Suprapubic skin (tissue), 4 donors: ENCODE data around the gene ACOT4. TPM values are rescaled to one million over a fixed set of nuclear protein-coding genes. Genes with fewer than 3 reads are reported as not detected.
"Not testable (repeated sequence)": the region's sequence is repeated elsewhere in the genome, so short reads cannot be mapped to it uniquely, and the experiment has no call there.

Experiments used
- DNase-seq, 2 donors: peaks; one replicate each; pipeline ENCODE4 v3.0.0-alpha.2; 2019; ENCODE audit warnings: low spot score in 2 of 2
- H3K27ac ChIP-seq: fragments of 200-600 bp; sonication (generic); one replicate; pipeline ENCODE4 v1.5.1; 2019
- H3K27me3 ChIP-seq: fragments of 200-600 bp; sonication (generic); one replicate; pipeline ENCODE4 v1.5.1; 2019
- H3K36me3 ChIP-seq: fragments of 200-600 bp; sonication (generic); one replicate; pipeline ENCODE4 v1.5.1; 2019
- H3K4me1 ChIP-seq: fragments of 200-600 bp; sonication (generic); one replicate; pipeline ENCODE4 v1.5.1; 2019
- H3K4me3 ChIP-seq: fragments of 200-600 bp; sonication (generic); one replicate; pipeline ENCODE4 v1.5.1; 2019; ENCODE audit warnings: mild to moderate bottlenecking
- H3K9me3 ChIP-seq: fragments of 200-600 bp; sonication (generic); one replicate; pipeline ENCODE4 v1.5.1; 2019
- EP300 ChIP-seq: sonication (generic); formaldehyde crosslinking; IDR thresholded peaks from one replicate; pipeline ENCODE4 v1.6.1; 2017; ENCODE audit warnings: antibody characterized with exemption
- POLR2A ChIP-seq, 2 donors: fragments of 450-650 bp; IDR thresholded peaks; one replicate each; pipeline ENCODE4 v1.6.1; 2017; ENCODE audit warnings: antibody characterized with exemption in 2 of 2, mild to moderate bottlenecking in 2 of 2, moderate library complexity in 2 of 2
- POLR2AphosphoS5 ChIP-seq, 3 donors: sonication (generic); formaldehyde crosslinking; IDR thresholded peaks; one replicate each; pipeline ENCODE4 v1.6.1; 2017; ENCODE audit warnings: antibody characterized with exemption in 3 of 3
- WGBS: methylation state at CpG from one replicate; pipeline ENCODE4 v1.1.5; 2018; 5-methylcytosine and 5-hydroxymethylcytosine counted together
- total RNA-seq, 4 donors: library from RNA; depleted of rRNA; stranded (reverse); fragments of >200 nt; gene quantifications; one replicate each; pipeline ENCODE4 v1.1.0, GENCODE V29; 2016
- TF ChIP-seq, protein P1 (sequence below), 2 donors: fragments of 200-600 bp in 1 of 2; fragments of 450-650 bp in 1 of 2; sonication (generic) in 1 of 2; IDR thresholded peaks; one replicate each; pipeline ENCODE4 v1.5.1; 2016 to 2019; ENCODE audit warnings: antibody characterized with exemption in 2 of 2, mild to moderate bottlenecking in 1 of 2, moderate library complexity in 1 of 2

ACOT4 gene
- total RNA-seq, 4 donors from 2014 or later: 0.72 to 2.4 (median 1.7) TPM

DNA sequence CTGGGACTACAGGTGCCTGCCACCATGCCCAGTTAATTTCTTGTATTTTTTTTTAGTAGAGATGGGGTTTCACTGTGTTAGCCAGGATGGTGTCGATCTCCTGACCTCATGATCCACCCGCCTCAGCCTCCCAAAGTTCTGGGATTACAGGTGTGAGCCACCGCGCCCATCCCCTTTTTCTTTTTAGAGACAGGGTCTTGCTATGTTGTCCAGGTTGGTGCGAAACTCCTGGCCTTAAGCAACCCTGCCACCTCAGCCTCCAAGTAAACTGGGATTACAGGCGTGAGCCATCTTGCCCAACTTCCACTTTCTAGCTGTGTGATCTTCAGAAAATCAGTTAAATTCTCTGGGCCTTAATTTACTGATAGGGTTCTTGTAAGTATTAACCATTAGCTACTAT is 24.7 kb upstream of the ACOT4 start:
- WGBS: 97% methylated on average over 6 of the region's 6 CpGs
- not testable (repeated sequence) for H3K27ac ChIP-seq, DNase-seq

DNA sequence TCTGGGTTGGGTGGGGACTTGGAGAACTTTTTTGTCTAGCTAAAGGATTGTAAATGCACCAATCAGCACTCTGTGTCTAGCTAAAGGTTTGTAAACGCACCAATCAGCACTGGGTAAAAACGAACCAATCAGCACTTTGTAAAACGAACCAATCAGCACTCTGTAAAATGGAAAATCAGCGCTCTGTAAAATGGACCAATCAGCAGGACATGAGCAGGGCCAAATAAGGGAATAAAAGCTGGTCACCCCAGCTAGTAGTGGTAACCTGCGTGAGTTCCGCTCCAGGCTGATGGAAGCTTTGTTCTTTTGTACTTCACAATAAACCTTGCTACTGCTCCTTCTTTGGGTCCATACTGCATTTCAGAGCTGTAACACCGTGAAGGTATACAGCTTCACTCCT is 24.3 kb upstream of the ACOT4 start:
- no peaks in the 10 kb centered on the region for H3K27me3 ChIP-seq
- no peaks in the 10 kb centered on the region for H3K9me3 ChIP-seq
- 94% methylated on average over 7 of the region's 7 CpGs for WGBS
- H3K4me1 ChIP-seq: peaks cover 6% of the 10 kb centered on the region
- no peak for TF ChIP-seq POLR2A (IDR thresholded peaks at IDR 0.05)
- TF ChIP-seq EP300: no peak
- no peak for TF ChIP-seq POLR2AphosphoS5 (IDR thresholded peaks at IDR 0.05)
- TF ChIP-seq, protein P1, sequence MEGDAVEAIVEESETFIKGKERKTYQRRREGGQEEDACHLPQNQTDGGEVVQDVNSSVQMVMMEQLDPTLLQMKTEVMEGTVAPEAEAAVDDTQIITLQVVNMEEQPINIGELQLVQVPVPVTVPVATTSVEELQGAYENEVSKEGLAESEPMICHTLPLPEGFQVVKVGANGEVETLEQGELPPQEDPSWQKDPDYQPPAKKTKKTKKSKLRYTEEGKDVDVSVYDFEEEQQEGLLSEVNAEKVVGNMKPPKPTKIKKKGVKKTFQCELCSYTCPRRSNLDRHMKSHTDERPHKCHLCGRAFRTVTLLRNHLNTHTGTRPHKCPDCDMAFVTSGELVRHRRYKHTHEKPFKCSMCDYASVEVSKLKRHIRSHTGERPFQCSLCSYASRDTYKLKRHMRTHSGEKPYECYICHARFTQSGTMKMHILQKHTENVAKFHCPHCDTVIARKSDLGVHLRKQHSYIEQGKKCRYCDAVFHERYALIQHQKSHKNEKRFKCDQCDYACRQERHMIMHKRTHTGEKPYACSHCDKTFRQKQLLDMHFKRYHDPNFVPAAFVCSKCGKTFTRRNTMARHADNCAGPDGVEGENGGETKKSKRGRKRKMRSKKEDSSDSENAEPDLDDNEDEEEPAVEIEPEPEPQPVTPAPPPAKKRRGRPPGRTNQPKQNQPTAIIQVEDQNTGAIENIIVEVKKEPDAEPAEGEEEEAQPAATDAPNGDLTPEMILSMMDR (IDR thresholded peaks at IDR 0.05): no peak
- no peak for DNase-seq
- no peak overlapping the region for H3K4me3 ChIP-seq
- H3K36me3 ChIP-seq: no peaks in the 10 kb centered on the region
- H3K27ac ChIP-seq: no peak overlapping the region

More for the DNA sequence above, 24.7 kb upstream of the ACOT4 start:
- not testable (repeated sequence) for H3K27me3 ChIP-seq, H3K36me3 ChIP-seq, H3K4me3 ChIP-seq, H3K9me3 ChIP-seq, H3K4me1 ChIP-seq

DNA sequence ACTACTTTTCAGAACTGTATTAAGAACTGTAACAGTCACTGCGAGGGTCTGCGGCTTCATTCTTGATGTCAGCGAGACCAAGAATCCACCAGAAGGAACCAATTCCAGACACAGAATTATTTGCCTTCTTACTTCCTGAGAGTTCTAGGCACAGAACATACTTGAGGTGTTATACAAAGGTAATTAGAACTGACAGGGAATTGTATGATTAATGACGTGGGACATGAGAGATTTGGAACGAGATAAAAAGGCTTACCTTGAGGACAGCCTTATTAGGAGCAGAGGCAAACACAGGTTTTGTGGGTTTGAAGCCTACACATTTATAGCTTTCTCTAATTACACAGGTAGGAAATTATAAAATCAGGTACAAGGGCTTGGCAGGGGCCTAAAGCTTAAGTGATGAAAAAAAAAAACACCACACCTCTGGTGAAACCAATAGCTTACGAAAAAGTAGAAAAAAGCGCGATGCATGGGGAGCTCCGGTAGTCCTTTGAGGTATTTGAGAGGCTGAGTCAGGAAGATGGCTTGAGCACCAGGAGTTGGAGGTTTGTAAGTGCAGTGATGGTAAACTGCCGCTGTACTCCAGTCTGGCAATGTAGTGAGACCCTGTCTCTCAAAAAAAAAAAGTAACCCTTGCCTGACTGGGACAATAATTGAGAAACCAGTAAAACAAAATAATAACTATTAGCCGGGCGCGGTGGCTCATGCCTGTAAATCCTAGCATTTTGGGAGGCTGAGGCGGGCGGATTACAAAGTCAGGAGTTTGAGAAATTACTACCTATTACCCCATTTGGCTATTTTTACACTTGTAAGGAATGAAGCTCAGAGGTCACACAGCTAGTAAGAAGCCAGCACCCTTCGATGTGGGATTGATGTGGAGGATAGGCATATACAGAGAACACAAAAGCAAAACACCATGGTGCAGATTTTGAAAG is 23.5 kb upstream of the ACOT4 start:
- Histone ChIP-seq H3K27ac (peak overlapping the region; percentile 83), H3K4me1 (peaks cover 6% of the 10 kb centered on the region), H3K27me3 (no peaks in the 10 kb centered on the region), H3K9me3 (no peaks in the 10 kb centered on the region), H3K4me3 (peak overlapping the region; percentile 56), H3K36me3 (no peaks in the 10 kb centered on the region)
- DNase-seq: no peak
- 56% methylated on average over 16 of the region's 16 CpGs for WGBS
- TF ChIP-seq EP300: no peak
- TF ChIP-seq, protein P1 (IDR thresholded peaks at IDR 0.05): no peak
- TF ChIP-seq POLR2AphosphoS5 (IDR thresholded peaks at IDR 0.05): no peak
- no peak for TF ChIP-seq POLR2A (IDR thresholded peaks at IDR 0.05)

DNA sequence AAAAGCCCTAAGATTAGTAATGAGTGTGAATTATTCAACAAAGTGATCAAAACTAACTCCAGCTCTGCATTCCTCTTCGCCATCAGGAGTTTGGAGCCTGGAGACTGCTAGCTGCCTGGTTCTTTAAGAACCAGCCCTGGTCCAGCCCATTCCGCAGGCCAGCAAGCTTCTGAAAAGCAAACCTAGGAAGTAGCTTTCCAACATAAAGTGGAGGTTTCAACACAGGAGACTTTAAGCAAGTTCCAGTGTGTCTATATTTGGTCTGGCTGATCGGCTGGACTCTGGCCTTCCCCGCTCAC is 22.8 kb upstream of the ACOT4 start:
- Histone ChIP-seq H3K27ac (peak overlapping the region; percentile 83), H3K4me3 (peak overlapping the region; percentile 56)
- H3K27me3 ChIP-seq, H3K9me3 ChIP-seq, H3K4me1 ChIP-seq, H3K36me3 ChIP-seq, DNase-seq: not testable (repeated sequence)
- WGBS: 2% methylated on average over 4 of the region's 4 CpGs

DNA sequence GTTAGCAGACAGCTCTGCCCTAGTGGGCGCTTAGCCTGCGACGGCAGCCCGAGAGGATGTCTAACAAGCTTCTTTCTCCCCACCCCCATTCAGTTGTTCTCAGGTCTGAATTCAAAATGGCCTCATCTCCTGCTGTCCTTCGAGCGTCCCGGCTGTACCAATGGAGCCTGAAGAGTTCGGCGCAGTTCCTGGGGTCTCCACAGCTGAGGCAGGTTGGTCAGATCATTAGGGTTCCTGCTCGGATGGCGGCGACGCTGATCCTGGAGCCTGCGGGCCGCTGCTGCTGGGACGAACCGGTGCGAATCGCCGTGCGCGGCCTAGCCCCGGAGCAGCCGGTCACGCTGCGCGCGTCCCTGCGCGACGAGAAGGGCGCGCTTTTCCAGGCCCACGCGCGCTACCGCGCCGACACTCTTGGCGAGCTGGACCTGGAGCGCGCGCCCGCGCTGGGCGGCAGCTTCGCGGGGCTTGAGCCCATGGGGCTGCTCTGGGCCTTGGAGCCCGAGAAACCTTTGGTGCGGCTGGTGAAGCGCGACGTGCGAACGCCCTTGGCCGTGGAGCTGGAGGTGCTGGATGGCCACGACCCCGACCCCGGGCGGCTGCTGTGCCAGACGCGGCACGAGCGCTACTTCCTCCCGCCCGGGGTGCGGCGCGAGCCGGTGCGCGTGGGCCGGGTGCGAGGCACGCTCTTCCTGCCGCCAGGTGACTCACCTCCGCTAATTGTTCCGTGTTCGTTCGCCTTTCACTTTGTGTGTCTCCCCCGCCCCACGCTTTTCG is 22.3 kb upstream of the ACOT4 start, which contains the start of gene ACOT2:
TSS of gene ACOT2 (plus strand) at position 29 of the 774 bp plus-strand sequence. CDS start at position 57, 28 bp downstream.
- peak; percentile 86 for DNase-seq
- H3K4me3 ChIP-seq: peak within 1 kb of the TSS; percentile 56
- H3K9me3 ChIP-seq, H3K27me3 ChIP-seq, H3K4me1 ChIP-seq, H3K36me3 ChIP-seq: not testable (repeated sequence)
- under 1% methylated on average over 34 of the region's 83 CpGs for WGBS
- TF ChIP-seq, protein P1 (IDR thresholded peaks at IDR 0.05): peak in 1 of 2 donors; percentile 21
- peak within 1 kb of the TSS; percentile 83 for H3K27ac ChIP-seq

DNA sequence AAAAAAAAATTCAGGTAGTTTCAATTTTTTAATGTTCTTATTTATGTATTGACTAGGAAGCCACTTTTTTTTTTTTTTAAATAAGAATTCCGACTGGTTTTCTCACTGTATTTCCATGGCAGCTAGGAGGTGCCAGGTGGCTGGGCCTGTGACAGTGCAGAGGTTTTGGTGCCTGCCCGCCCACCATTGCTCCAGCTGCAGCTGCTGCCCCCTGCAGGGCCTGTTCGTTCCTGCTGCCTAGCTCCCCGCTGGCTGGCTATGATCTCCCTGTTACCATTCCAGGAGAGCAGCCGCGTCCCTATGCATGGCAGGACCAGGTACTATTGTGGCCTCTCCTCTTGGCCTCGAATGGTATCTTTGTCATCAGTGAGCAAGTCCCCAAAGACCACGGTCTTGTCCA is 20.8 kb upstream of the ACOT4 start:
- WGBS: 26% methylated on average over 6 of the region's 8 CpGs
- H3K9me3 ChIP-seq, H3K36me3 ChIP-seq, H3K4me1 ChIP-seq, H3K27me3 ChIP-seq, H3K27ac ChIP-seq, H3K4me3 ChIP-seq: not testable (repeated sequence)
- TF ChIP-seq, protein P1 (IDR thresholded peaks at IDR 0.05): peak in 1 of 2 donors; percentile 36
- DNase-seq: peak in 1 of 2 donors; percentile 74

DNA sequence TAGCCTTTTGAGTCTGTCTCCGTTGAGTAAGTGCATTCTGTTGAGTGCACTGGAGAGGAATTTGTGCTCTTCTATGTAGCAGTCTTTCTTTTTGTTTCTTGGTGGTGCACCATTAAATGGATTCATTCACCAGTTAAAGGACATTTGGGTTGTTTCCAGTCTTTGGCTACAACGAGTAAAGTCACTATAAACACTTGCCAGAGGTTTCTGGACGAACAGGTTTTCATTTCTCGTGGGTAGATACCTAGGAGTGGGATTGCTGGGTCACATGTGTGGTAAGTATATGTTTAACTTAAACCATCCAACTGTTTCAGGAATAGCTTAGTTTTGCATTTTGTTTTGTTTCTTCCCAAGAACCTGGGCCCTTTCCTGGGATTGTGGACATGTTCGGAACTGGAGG is 18.6 kb upstream of the ACOT4 start:
- H3K27ac ChIP-seq, H3K9me3 ChIP-seq, H3K36me3 ChIP-seq, H3K4me3 ChIP-seq, DNase-seq, H3K27me3 ChIP-seq, H3K4me1 ChIP-seq: not testable (repeated sequence)
- WGBS: 58% methylated on average over 5 of the region's 5 CpGs

DNA sequence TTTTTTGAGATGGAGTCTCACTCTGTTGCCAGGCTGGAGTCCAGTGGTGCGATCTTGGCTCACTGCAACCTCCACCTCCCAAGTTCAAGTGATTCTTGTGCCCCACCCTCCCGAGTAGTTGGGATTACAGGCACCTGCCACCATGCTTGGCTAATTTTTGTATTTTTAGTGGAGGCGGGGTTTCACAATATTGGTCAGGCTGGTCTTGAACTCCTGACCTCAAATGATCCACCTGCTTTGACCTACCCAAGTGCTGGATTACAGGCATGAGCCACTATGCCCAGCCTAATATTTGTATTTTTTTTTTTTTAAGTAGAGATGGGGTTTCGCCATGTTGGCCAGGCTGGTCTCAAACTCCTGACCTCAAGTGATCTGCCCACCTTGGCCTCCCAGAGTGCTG is 17.9 kb upstream of the ACOT4 start:
- H3K4me1 ChIP-seq, H3K27ac ChIP-seq, H3K27me3 ChIP-seq, H3K4me3 ChIP-seq, H3K9me3 ChIP-seq, H3K36me3 ChIP-seq, DNase-seq: not testable (repeated sequence)
- WGBS: 98% methylated on average over 4 of the region's 4 CpGs

DNA sequence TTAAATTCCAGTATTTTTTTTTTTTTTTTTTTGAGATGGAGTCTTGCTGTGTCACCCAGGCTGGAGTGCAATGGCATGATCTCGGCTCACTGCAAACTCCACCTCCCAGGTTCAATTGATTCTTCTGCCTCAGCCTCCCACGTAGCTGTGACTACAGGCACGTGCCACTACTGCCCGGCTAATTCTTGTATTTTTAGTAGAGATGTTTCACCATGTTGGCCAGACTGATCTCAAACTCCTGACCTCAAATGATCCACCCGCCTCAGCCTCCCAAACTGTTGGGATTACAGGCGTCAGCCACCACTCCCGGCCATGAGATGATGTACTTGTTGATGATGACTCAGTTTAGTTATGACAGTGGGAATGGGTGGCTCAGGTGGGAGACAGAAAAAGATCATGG is 17.4 kb upstream of the ACOT4 start:
- not testable (repeated sequence) for H3K9me3 ChIP-seq, H3K36me3 ChIP-seq, DNase-seq, H3K27ac ChIP-seq, H3K4me3 ChIP-seq, H3K27me3 ChIP-seq, H3K4me1 ChIP-seq
- 95% methylated on average over 7 of the region's 7 CpGs for WGBS
